GM13976 (cell line): Measurements from ENCODE around the gene SUCLG1.
"Not testable (repeated sequence)": the region's sequence is repeated elsewhere in the genome, so short reads cannot be mapped to it uniquely, and the experiment has no call there.

Experiments
- DNase-seq: peaks from one replicate; pipeline ENCODE4 v3.0.0; 2012; ENCODE audit warnings: low spot score
- CTCF ChIP-seq: IDR thresholded peaks from 2 replicates; pipeline ENCODE4 v1.5.1; 2012; ENCODE audit warnings: borderline replicate concordance, mild to moderate bottlenecking; ENCODE audit not compliant: insufficient read depth; ENCODE audit errors: extremely low read depth, missing control alignments, control extremely low read depth
- in situ Hi-C: fragments of 300-500 bp; cut with MboI; formaldehyde crosslinking; loops from one replicate; pipeline ENCODE4 v1.12.0; 2022; ENCODE audit warnings: low sequenced_read_pairs, mixed read lengths, inconsistent platforms; ENCODE audit not compliant: unreplicated experiment

SUCLG1 gene

GRCh38 chr2:84483320-84483719, 24.2 kb upstream of the SUCLG1 start:
- in situ Hi-C loops = loop anchor here (25.0 kb wide), 1 partner anchor 804 kb away; no protein-coding TSS in a partner anchor
- TF ChIP-seq CTCF = no peak
- no peak for DNase-seq

- in situ Hi-C loops = loop anchor here (25.0 kb wide), 1 partner anchor 805 kb away; no protein-coding TSS in a partner anchor
- no peak for DNase-seq
- TF ChIP-seq CTCF = no peak
Observed at GRCh38 chr2:84482603-84483002, 23.5 kb upstream of the SUCLG1 start.

GRCh38 chr2:84481702-84482101, 22.6 kb upstream of the SUCLG1 start:
- no peak for DNase-seq
- TF ChIP-seq CTCF = no peak
- in situ Hi-C loops = loop anchor here (25.0 kb wide), 1 partner anchor 806 kb away; no protein-coding TSS in a partner anchor

GRCh38 chr2:84478867-84479266, 19.8 kb upstream of the SUCLG1 start:
- in situ Hi-C loops = loop anchor here (25.0 kb wide), 1 partner anchor 808 kb away; no protein-coding TSS in a partner anchor
- no peak for DNase-seq
- no peak for TF ChIP-seq CTCF

- no peak for DNase-seq
- no peak for TF ChIP-seq CTCF
- in situ Hi-C loops = loop anchor here (25.0 kb wide), 1 partner anchor 809 kb away; no protein-coding TSS in a partner anchor
Observed at GRCh38 chr2:84477886-84478285, 18.8 kb upstream of the SUCLG1 start.

GRCh38 chr2:84474176-84474575, 15.1 kb upstream of the SUCLG1 start:
- in situ Hi-C loops = no loop called here
- no peak for DNase-seq
- TF ChIP-seq CTCF = no peak

- no peak for DNase-seq
- in situ Hi-C loops = no loop called here
- no peak for TF ChIP-seq CTCF
Observed at GRCh38 chr2:84472856-84473565, 13.9 kb upstream of the SUCLG1 start.

- in situ Hi-C loops, DNase-seq: not testable (repeated sequence)
Observed at GRCh38 chr2:84472423-84472822, 13.3 kb upstream of the SUCLG1 start.
